Progenitor cell of endocrine pancreas (in vitro differentiated cells): Measurements from ENCODE around the gene SH3PXD2A. TPM values are rescaled to one million over a fixed set of nuclear protein-coding genes. Genes with fewer than 3 reads are reported as not detected.

Experiments used
- DNase-seq: peaks from one replicate; pipeline ENCODE4 v3.0.0; 2021; ENCODE audit warnings: low spot score; ENCODE audit not compliant: unreplicated experiment
- H3K27ac Mint-ChIP-seq: 2 replicates; pipeline ENCODE4 v1.8.0; 2021; ENCODE audit warnings: mild to moderate bottlenecking, moderate library complexity, mixed read lengths
- H3K27me3 Mint-ChIP-seq: 2 replicates; pipeline ENCODE4 v1.8.0; 2021; ENCODE audit warnings: mixed read lengths
- H3K36me3 Mint-ChIP-seq: 2 replicates; pipeline ENCODE4 v1.8.0; 2022; ENCODE audit warnings: mixed read lengths; ENCODE audit not compliant: insufficient read depth
- H3K4me1 Mint-ChIP-seq: 2 replicates; pipeline ENCODE4 v1.8.0; 2021; ENCODE audit warnings: low read depth, mixed read lengths
- H3K4me3 Mint-ChIP-seq: 2 replicates; pipeline ENCODE4 v1.8.0; 2021; ENCODE audit warnings: low read depth, mild to moderate bottlenecking, moderate library complexity, mixed read lengths
- H3K9me3 Mint-ChIP-seq: 2 replicates; pipeline ENCODE4 v1.8.0; 2021; ENCODE audit warnings: low read depth, mixed read lengths
- total RNA-seq: library from RNA; stranded (reverse); gene quantifications from 2 replicates; pipeline ENCODE4 v1.2.1, GENCODE V29; 2021
- TF ChIP-seq, protein P1 (sequence below): fragments of 200-600 bp; sonication (generic); IDR thresholded peaks from one replicate; pipeline ENCODE4 v1.5.0; 2021; ENCODE audit warnings: antibody characterized with exemption, mild to moderate bottlenecking; ENCODE audit not compliant: unreplicated experiment

SH3PXD2A gene
- total RNA-seq, 1 donor from 2014 or later = 28.0 TPM

DNA sequence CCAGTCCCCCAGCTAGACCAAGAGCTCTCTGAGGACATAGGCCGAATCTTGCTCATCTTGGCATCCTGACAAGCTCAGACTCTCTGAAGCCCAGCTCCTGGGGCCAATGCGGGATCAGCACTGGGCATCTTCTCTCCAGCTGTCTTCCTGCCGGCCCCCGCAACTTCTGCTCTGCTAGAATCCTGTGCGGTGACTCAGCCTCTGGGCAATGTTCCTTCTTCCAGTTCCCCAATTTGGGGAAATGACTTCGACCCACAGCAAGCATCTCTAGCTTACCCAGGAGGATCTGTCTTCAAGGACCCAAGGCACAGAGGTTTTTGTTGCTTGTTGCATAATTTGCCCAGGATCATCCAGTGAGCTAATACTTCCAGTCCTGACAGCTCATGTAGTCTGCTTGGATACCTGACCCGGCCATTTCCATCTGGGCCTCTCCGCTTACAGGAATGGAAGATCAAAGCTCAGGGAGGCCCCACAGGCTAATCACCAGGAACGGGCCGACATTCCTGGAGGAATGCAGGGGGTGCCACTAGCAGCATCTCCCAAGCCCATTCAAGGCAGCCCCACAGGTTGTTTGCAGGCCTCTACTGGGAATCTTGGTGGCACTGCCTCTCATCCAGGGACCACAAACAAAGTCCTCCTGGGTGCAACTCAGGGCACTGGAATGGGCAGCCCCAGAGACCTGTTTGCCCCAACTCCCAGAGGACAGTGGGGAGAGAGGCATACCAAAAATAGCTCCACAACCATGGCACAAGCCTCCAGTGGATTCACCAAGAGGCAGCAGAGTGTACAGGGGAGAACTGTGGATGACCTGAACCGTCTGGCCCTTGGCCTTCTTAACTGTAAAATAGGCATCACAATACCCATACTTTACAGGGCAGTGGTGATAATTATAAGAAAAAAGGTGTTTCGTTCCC, 210.0 kb downstream of the SH3PXD2A start:
- H3K36me3 Mint-ChIP-seq = peaks cover 6% of the 10 kb centered on the region
- no peaks in the 10 kb centered on the region for H3K27me3 Mint-ChIP-seq
- H3K4me1 Mint-ChIP-seq = peaks cover 8% of the 10 kb centered on the region
- no peak for DNase-seq
- H3K27ac Mint-ChIP-seq = no peak overlapping the region
- TF ChIP-seq, protein P1, sequence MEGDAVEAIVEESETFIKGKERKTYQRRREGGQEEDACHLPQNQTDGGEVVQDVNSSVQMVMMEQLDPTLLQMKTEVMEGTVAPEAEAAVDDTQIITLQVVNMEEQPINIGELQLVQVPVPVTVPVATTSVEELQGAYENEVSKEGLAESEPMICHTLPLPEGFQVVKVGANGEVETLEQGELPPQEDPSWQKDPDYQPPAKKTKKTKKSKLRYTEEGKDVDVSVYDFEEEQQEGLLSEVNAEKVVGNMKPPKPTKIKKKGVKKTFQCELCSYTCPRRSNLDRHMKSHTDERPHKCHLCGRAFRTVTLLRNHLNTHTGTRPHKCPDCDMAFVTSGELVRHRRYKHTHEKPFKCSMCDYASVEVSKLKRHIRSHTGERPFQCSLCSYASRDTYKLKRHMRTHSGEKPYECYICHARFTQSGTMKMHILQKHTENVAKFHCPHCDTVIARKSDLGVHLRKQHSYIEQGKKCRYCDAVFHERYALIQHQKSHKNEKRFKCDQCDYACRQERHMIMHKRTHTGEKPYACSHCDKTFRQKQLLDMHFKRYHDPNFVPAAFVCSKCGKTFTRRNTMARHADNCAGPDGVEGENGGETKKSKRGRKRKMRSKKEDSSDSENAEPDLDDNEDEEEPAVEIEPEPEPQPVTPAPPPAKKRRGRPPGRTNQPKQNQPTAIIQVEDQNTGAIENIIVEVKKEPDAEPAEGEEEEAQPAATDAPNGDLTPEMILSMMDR = no peak
- H3K9me3 Mint-ChIP-seq = no peaks in the 10 kb centered on the region
- no peak overlapping the region for H3K4me3 Mint-ChIP-seq

DNA sequence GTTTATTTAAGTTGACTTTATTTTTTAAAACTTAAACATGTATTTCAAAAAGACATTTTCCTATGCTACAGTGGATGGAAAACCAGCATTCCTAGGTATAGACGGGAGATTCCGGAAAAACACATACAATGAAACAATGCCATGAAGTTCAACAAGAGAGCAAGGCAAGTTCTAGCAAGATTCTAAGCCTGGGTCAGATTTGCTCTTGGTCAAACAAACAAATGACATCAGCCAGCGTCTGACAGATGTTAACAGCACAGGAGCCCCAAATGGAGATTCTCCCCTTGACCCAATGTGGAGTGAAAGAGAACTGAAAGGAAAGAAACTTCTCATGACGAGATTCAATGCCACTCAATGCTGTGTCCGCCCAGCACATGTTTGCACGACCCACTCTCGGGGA, 212.0 kb downstream of the SH3PXD2A start:
- Mint-ChIP-seq H3K27ac (no peak overlapping the region), H3K27me3 (no peaks in the 10 kb centered on the region), H3K4me3 (no peak overlapping the region), H3K9me3 (no peaks in the 10 kb centered on the region), H3K4me1 (peaks cover 4% of the 10 kb centered on the region), H3K36me3 (peaks cover 8% of the 10 kb centered on the region)
- no peak for DNase-seq
- TF ChIP-seq, protein P1 = no peak

DNA sequence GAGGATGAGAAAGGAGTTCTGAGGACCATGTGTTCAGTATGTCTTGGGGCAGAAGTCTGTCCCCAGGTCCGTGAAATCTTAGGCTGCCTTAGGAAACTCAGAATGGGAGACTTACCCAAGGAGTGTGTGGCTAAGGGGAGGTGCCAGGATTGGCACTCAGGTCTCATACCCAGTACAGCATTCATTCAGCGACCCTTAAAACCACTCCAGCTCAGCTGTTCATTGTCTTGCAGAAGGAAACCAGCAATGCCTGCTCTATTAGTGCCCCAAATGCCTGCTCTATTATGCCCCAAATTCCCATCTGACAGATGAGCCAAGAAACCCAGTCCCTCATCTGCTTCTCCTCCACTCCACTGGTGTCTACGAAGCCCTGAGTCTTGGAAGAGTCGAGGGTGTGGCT, 214.1 kb downstream of the SH3PXD2A start:
- peaks cover 8% of the 10 kb centered on the region for H3K36me3 Mint-ChIP-seq
- H3K27ac Mint-ChIP-seq = no peak overlapping the region
- TF ChIP-seq, protein P1 = no peak

DNA sequence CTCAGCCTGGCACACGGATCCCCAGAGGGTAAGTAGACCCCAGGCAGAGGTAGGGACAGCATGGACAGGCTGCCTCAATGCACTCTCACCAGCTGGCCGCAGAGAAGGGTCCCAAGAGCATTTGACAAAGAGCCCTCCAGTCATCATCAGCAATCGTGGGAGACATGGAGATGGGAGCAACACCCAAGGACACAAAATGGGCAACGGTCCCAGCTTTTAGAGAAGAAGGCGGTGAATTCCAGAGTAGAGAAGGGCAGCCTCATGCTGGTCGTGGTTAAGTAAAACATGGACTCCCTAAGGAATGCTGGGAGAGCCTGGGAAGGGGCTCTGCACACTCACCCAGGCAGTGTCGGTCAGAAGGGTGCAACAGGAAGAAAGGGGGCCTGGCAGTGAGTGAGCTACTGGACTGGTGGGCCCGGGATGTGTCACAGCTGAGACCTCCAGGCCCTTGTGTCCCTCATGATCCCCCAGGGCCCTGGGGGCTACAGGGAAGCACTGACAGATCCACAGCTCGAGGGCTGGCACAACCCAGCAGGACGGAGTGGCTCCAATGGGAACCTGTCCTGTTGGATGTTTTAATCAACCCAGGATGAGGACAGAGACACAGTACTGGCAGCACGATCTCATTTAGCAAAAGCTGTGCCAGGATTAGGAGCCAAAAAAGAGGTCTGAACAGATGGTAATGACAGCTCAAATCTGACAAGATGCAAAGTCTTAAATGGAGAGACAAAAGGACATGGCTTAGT, 214.8 kb downstream of the SH3PXD2A start:
- H3K4me3 Mint-ChIP-seq = no peak overlapping the region
- H3K27ac Mint-ChIP-seq = peak overlapping the region; percentile 62
- H3K36me3 Mint-ChIP-seq = peaks cover 8% of the 10 kb centered on the region
- TF ChIP-seq, protein P1 = no peak
- H3K9me3 Mint-ChIP-seq = no peaks in the 10 kb centered on the region
- H3K27me3 Mint-ChIP-seq = no peaks in the 10 kb centered on the region
- H3K4me1 Mint-ChIP-seq = peaks cover 4% of the 10 kb centered on the region
- no peak for DNase-seq

More for the DNA sequence above, 214.1 kb downstream of the SH3PXD2A start:
- DNase-seq = no peak
- H3K4me3 Mint-ChIP-seq = no peak overlapping the region
- H3K9me3 Mint-ChIP-seq = no peaks in the 10 kb centered on the region
- H3K4me1 Mint-ChIP-seq = peaks cover 4% of the 10 kb centered on the region
- H3K27me3 Mint-ChIP-seq = no peaks in the 10 kb centered on the region

DNA sequence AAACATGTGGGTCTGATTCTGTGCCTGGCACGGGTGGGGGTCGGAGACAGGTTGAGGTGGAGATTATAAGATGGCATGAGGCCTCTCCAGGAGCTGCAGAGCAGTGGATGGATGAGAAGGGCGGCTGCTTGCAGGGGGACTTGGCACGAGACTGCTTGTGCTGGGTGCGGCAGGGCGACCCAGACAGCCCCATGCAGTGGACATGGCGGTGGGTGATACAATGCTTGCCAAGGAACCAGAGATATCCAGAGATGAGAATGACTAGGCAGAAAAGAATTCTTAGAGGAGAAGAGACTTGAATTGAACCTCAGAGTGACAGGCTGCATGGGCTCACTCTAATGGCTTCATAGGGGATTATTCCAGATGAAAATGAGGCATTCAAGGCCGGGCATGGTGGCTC, 216.4 kb downstream of the SH3PXD2A start:
- peaks cover 5% of the 10 kb centered on the region for H3K36me3 Mint-ChIP-seq
- H3K27ac Mint-ChIP-seq = no peak overlapping the region
- H3K4me3 Mint-ChIP-seq = no peak overlapping the region
- H3K9me3 Mint-ChIP-seq = no peaks in the 10 kb centered on the region
- H3K27me3 Mint-ChIP-seq = no peaks in the 10 kb centered on the region
- peaks cover 4% of the 10 kb centered on the region for H3K4me1 Mint-ChIP-seq
- TF ChIP-seq, protein P1 = no peak
- no peak for DNase-seq
